ENCODE data around the gene HVCN1. TPM values are rescaled to one million over a fixed set of nuclear protein-coding genes. Genes with fewer than 3 reads are reported as not detected.

Gene HVCN1
- total RNA-seq, 4 donors from 2014 or later, result 4.6 to 8.1 (median 5.8) TPM

- in situ Hi-C loops (cut with MboI; ENCODE audit: low sequenced_read_pairs in 4 of 4), result no loop called here
- Histone ChIP-seq H3K9me3 (no peaks in the 10 kb centered on the region), H3K4me1 (no peaks in the 10 kb centered on the region), H3K27ac (no peak overlapping the region), H3K27me3 (no peaks in the 10 kb centered on the region), H3K4me3 (no peak overlapping the region), H3K36me3 (peaks cover 0 to 47% of the 10 kb centered on the region in 2 donors)
- intact Hi-C loops (cut with DNase I; ENCODE audit: low total_unique reads), result no loop called here
- TF ChIP-seq POLR2A (IDR thresholded peaks at IDR 0.05) (no peak), CTCF (IDR thresholded peaks at IDR 0.05 in 4 of 5, conservative IDR thresholded peaks at IDR 0.05 in 1 of 5) (no peak)
- ATAC-seq (no peak), DNase-seq (no peak)
Observed at GRCh38 chr12:110718222-110718908, 29.4 kb upstream of the HVCN1 start.

- no peak for ATAC-seq
- H3K27me3 ChIP-seq, result no peaks in the 10 kb centered on the region
- no peak overlapping the region for H3K4me3 ChIP-seq
- in situ Hi-C loops (cut with MboI; ENCODE audit: low sequenced_read_pairs in 4 of 4) (no loop called here), intact Hi-C loops (cut with DNase I; ENCODE audit: low total_unique reads) (no loop called here)
- no peak overlapping the region for H3K27ac ChIP-seq
- TF ChIP-seq CTCF (IDR thresholded peaks at IDR 0.05 in 4 of 5, conservative IDR thresholded peaks at IDR 0.05 in 1 of 5) (no peak), POLR2A (IDR thresholded peaks at IDR 0.05) (no peak)
- H3K9me3 ChIP-seq, result no peaks in the 10 kb centered on the region
- DNase-seq, result no peak
- H3K36me3 ChIP-seq, result peaks cover 0 to 36% of the 10 kb centered on the region in 2 donors
- H3K4me1 ChIP-seq, result no peaks in the 10 kb centered on the region
Observed at GRCh38 chr12:110717037-110717436, 28.1 kb upstream of the HVCN1 start.

- Histone ChIP-seq H3K4me1 (no peaks in the 10 kb centered on the region), H3K36me3 (no peaks in the 10 kb centered on the region), H3K27ac (no peak overlapping the region), H3K9me3 (no peaks in the 10 kb centered on the region), H3K4me3 (no peak overlapping the region), H3K27me3 (no peaks in the 10 kb centered on the region)
- in situ Hi-C loops (cut with MboI; ENCODE audit: low sequenced_read_pairs in 4 of 4), result no loop called here
- DNase-seq, result no peak
- TF ChIP-seq CTCF (IDR thresholded peaks at IDR 0.05 in 4 of 5, conservative IDR thresholded peaks at IDR 0.05 in 1 of 5) (no peak), POLR2A (IDR thresholded peaks at IDR 0.05) (no peak)
- intact Hi-C loops (cut with DNase I; ENCODE audit: low total_unique reads), result no loop called here
- no peak for ATAC-seq
Observed at GRCh38 chr12:110708917-110709316, 20.0 kb upstream of the HVCN1 start.

- intact Hi-C loops (cut with DNase I; ENCODE audit: low total_unique reads), result no loop called here
- DNase-seq, result no peak
Observed at GRCh38 chr12:110705309-110705708, 16.4 kb upstream of the HVCN1 start.

More at GRCh38 chr12:110705309-110705708, 16.4 kb upstream of the HVCN1 start:
- H3K4me3 ChIP-seq, result no peak overlapping the region
- H3K27ac ChIP-seq, result no peak overlapping the region
- no peaks in the 10 kb centered on the region for H3K9me3 ChIP-seq
- H3K4me1 ChIP-seq, result no peaks in the 10 kb centered on the region
- no peak for TF ChIP-seq POLR2A (IDR thresholded peaks at IDR 0.05)
- TF ChIP-seq CTCF (IDR thresholded peaks at IDR 0.05 in 4 of 5, conservative IDR thresholded peaks at IDR 0.05 in 1 of 5), result no peak
- no peaks in the 10 kb centered on the region for H3K27me3 ChIP-seq
- ATAC-seq, result no peak
- no peaks in the 10 kb centered on the region for H3K36me3 ChIP-seq
- in situ Hi-C loops (cut with MboI; ENCODE audit: low sequenced_read_pairs in 4 of 4), result no loop called here
